ENCODE data around the gene NUP210L.

Gene NUP210L

GRCh38 chr1:154154534-154155191, at the start of gene NUP210L:
TSS of gene NUP210L (minus strand) at chr1:154155073.
- peaks cover 62% of the 10 kb centered on the region for H3K36me3 Mint-ChIP-seq (ENCODE audit: low read depth)
- no peak within 1 kb of the TSS for H3K4me3 Mint-ChIP-seq
- peak within 1 kb of the TSS; percentile 38 for H3K27ac Mint-ChIP-seq
- no peaks in the 10 kb centered on the region for H3K27me3 Mint-ChIP-seq
- peaks cover 46% of the 10 kb centered on the region for H3K4me1 Mint-ChIP-seq (ENCODE audit: low read depth)
- intact Hi-C loops (cut with micrococcal nuclease): no loop called here
- no peaks in the 10 kb centered on the region for H3K9me3 Mint-ChIP-seq

- Mint-ChIP-seq H3K4me1 (ENCODE audit: low read depth) (peaks cover 8% of the 10 kb centered on the region), H3K27me3 (no peaks in the 10 kb centered on the region), H3K4me3 (no peak overlapping the region), H3K27ac (no peak overlapping the region), H3K9me3 (no peaks in the 10 kb centered on the region), H3K36me3 (ENCODE audit: low read depth) (no peaks in the 10 kb centered on the region)
- intact Hi-C loops (cut with micrococcal nuclease): loop anchor here (5.0 kb wide), 1 partner anchor 133 kb away; no protein-coding TSS in a partner anchor
Measured at GRCh38 chr1:154199563-154199879, 44.6 kb upstream of the NUP210L start.

DNA sequence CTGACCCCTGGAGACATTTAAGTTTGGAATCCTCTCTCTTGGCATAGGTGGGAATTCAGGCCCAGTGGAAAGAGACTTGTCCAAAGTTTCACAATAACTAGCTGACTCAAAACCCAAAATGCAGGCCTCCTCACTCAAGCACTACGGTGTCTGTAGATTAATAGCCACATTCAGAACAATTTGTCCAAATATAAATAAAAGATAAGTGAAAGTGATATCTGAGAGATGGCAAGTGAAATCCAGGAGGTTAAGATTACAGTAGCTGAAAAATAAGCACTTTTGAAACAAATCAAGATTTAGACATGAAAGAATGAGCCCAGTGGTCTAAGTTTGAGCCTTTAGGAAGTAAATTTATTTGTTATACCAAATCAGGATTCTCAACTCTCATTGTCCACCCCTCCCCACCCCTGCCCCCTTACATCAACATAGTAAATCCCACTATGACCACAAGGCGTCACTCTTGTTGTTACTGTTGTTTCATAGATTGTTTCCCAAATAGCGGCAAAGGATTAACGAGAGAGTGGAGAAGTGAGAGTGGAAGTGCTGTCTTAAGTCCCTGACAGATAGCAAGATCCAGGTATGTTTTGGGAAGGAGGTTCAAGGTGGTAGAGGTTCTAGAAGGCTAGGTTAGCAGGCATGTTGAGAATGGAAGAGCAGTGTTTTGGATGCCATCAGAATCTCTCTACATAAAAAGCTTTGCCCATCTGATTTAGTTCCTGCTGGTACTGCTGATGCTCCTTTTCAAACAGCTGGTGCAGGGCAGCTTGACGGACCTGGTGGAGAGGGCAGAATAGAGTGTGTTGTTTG, 44.1 kb upstream of the NUP210L start:
- Mint-ChIP-seq H3K9me3 (no peaks in the 10 kb centered on the region), H3K27ac (no peak overlapping the region), H3K27me3 (peaks cover 3% of the 10 kb centered on the region), H3K36me3 (ENCODE audit: low read depth) (no peaks in the 10 kb centered on the region), H3K4me3 (no peak overlapping the region), H3K4me1 (ENCODE audit: low read depth) (peaks cover 14% of the 10 kb centered on the region)
- intact Hi-C loops (cut with micrococcal nuclease): loop anchor here (5.0 kb wide), 1 partner anchor 133 kb away; no protein-coding TSS in a partner anchor

DNA sequence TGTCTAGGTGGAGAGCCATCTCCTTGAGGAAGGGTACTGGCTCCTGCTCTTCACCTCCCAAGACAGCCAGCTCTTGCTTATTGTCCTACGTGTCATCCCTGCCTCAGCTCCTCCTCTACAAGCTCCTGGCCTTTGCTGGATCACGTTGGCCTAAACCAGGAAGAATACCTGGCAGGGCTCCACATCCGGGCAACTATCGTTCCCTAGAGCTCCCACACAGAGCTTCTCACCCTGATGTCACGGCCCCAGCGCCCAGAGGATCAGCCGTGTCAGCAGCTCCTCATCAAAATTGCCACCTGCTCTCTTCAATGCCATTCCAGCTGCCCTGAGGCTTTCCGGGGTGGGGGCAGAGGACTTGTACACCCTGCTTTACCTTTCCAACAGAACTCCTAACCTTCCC, 38.9 kb upstream of the NUP210L start:
- H3K4me3 Mint-ChIP-seq: no peak overlapping the region
- no peaks in the 10 kb centered on the region for H3K36me3 Mint-ChIP-seq (ENCODE audit: low read depth)
- H3K9me3 Mint-ChIP-seq: no peaks in the 10 kb centered on the region
- H3K27me3 Mint-ChIP-seq: peaks cover 9% of the 10 kb centered on the region
- intact Hi-C loops (cut with micrococcal nuclease): no loop called here
- peak overlapping the region; percentile 9 for H3K27ac Mint-ChIP-seq
- peaks cover 42% of the 10 kb centered on the region for H3K4me1 Mint-ChIP-seq (ENCODE audit: low read depth)

GRCh38 chr1:154192476-154192875, 37.6 kb upstream of the NUP210L start:
- intact Hi-C loops (cut with micrococcal nuclease): no loop called here
- peak overlapping the region; percentile 44 for H3K27ac Mint-ChIP-seq
- H3K4me3 Mint-ChIP-seq: no peak overlapping the region
- H3K36me3 Mint-ChIP-seq (ENCODE audit: low read depth): no peaks in the 10 kb centered on the region
- H3K4me1 Mint-ChIP-seq (ENCODE audit: low read depth): peaks cover 42% of the 10 kb centered on the region
- H3K9me3 Mint-ChIP-seq: no peaks in the 10 kb centered on the region
- H3K27me3 Mint-ChIP-seq: peaks cover 9% of the 10 kb centered on the region

DNA sequence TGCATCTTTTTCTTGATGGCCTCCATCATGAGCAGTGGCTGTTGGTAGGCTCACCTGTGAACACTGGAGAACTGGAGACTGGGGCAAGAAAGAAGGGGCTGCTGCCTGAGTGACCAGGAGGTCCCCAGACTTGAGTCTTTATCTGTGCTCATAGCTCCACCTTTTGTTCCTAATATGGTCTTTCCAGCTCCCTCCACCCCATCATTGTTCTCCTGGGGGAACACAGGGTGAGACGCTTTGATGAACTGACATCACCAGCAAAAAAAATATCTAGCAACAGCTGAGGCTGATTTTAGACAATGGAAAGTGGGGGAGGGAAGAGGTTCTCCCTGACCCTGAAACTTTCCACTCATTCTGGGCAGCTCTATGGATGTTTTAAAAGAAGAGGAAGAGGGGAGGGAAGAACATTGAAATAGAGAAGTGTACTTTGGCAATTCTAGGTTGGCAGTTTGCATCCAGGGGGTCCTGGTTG, 37.2 kb upstream of the NUP210L start, which contains the start of gene TPM3:
Gene TPM3, minus strand, starts transcription at position 111 of the 472 bp plus-strand sequence. Its CDS starts 82 bp downstream, at position 29.
- no peaks in the 10 kb centered on the region for H3K9me3 Mint-ChIP-seq
- peak within 1 kb of the TSS; percentile 44 for H3K27ac Mint-ChIP-seq
- intact Hi-C loops (cut with micrococcal nuclease): no loop called here
- H3K27me3 Mint-ChIP-seq: peaks cover 9% of the 10 kb centered on the region
- no peaks in the 10 kb centered on the region for H3K36me3 Mint-ChIP-seq (ENCODE audit: low read depth)
- peaks cover 42% of the 10 kb centered on the region for H3K4me1 Mint-ChIP-seq (ENCODE audit: low read depth)
- no peak within 1 kb of the TSS for H3K4me3 Mint-ChIP-seq

GRCh38 chr1:154190550-154190949, 35.7 kb upstream of the NUP210L start:
- no peak overlapping the region for H3K4me3 Mint-ChIP-seq
- intact Hi-C loops (cut with micrococcal nuclease): no loop called here
- H3K27me3 Mint-ChIP-seq: peaks cover 9% of the 10 kb centered on the region
- H3K4me1 Mint-ChIP-seq (ENCODE audit: low read depth): peaks cover 42% of the 10 kb centered on the region
- no peaks in the 10 kb centered on the region for H3K36me3 Mint-ChIP-seq (ENCODE audit: low read depth)
- no peak overlapping the region for H3K27ac Mint-ChIP-seq
- no peaks in the 10 kb centered on the region for H3K9me3 Mint-ChIP-seq

DNA sequence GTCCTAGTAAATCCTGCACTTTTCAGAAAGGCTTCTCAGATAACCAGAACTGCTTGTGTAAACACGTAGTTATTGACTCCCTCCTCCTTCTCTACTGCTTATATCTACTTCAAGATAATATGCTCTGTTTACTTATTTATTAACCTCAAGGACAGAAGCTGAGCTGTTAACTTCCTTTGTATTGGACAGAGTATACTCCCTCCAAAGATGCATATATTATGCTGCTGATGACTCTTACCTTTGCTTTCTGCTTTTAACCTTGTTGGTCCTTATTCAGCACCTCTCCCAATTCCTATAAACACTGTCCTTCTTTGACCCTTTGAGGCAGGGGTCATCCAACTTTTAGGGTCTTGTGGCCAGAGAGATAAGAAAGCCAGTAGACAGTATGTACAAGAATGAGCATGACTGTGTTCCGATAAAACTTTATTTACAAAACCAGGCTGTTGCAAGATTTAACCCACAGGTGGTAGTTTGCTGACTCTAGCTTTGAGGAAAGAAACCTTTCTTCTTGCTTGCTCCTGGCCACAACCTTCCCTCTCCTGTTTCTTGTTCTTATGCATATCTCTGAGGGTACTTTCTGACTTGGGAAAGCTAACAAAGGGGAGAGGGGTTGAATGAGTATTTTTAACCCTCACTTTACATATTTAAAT, 32.1 kb upstream of the NUP210L start:
- H3K27ac Mint-ChIP-seq: no peak overlapping the region
- no peak overlapping the region for H3K4me3 Mint-ChIP-seq
- no peaks in the 10 kb centered on the region for H3K9me3 Mint-ChIP-seq
- peaks cover 14% of the 10 kb centered on the region for H3K36me3 Mint-ChIP-seq (ENCODE audit: low read depth)
- H3K4me1 Mint-ChIP-seq (ENCODE audit: low read depth): peaks cover 22% of the 10 kb centered on the region
- intact Hi-C loops (cut with micrococcal nuclease): no loop called here
- H3K27me3 Mint-ChIP-seq: no peaks in the 10 kb centered on the region

GRCh38 chr1:154186177-154186576, 31.3 kb upstream of the NUP210L start:
- H3K9me3 Mint-ChIP-seq: no peaks in the 10 kb centered on the region
- H3K27me3 Mint-ChIP-seq: no peaks in the 10 kb centered on the region
- peaks cover 22% of the 10 kb centered on the region for H3K4me1 Mint-ChIP-seq (ENCODE audit: low read depth)
- intact Hi-C loops (cut with micrococcal nuclease): no loop called here
- H3K36me3 Mint-ChIP-seq (ENCODE audit: low read depth): peaks cover 22% of the 10 kb centered on the region
- H3K4me3 Mint-ChIP-seq: no peak overlapping the region
- H3K27ac Mint-ChIP-seq: no peak overlapping the region

GRCh38 chr1:154183046-154183915, 28.4 kb upstream of the NUP210L start:
- intact Hi-C loops (cut with micrococcal nuclease): loop anchor here (2.0 to 5.0 kb wide), 2 partner anchors 38 to 191 kb away; partner anchors contain the start of genes RPS27 and UBAP2L
- Mint-ChIP-seq H3K4me1 (ENCODE audit: low read depth) (peaks cover 45% of the 10 kb centered on the region), H3K4me3 (peak overlapping the region; percentile 99), H3K27ac (peak overlapping the region; percentile 97), H3K36me3 (ENCODE audit: low read depth) (peaks cover 48% of the 10 kb centered on the region), H3K9me3 (no peaks in the 10 kb centered on the region), H3K27me3 (no peaks in the 10 kb centered on the region)

DNA sequence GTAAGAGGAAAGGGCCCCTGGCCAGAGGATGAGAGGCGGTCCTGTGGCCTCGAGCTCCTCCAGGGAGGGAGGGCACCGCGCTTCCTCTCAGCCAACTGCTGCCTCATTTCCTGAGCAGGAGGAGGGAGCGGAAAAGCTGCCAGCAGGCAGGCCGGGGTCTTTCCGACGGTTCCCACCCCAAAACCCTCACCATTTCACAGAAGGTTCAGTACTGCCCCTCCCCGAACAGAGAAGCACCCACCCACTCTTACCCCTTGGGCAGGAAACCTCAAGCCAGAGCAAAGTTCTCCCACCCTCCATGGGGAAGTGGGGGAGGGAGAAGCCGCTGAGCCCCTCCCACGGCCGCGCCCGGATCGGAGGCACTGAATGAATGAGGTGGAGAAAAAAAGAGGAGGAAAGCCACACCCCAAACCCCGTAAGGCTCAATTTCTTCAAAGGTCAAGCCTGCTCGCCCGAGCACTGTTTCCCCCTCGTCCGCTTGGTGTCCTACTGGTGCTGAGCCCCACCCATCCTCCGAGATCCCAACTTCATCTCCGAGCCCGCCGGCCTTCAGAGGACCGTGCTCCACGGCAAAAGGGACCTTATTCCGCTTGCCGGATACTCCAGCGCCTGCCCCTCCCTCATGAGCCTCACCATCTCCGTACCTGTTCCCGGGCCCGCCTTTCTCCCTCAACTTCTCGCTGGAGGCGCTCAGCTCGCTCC, 27.6 kb upstream of the NUP210L start:
- peaks cover 53% of the 10 kb centered on the region for H3K4me1 Mint-ChIP-seq (ENCODE audit: low read depth)

GRCh38 chr1:154181944-154182343, 27.1 kb upstream of the NUP210L start:
- Mint-ChIP-seq H3K27me3 (no peaks in the 10 kb centered on the region), H3K4me1 (ENCODE audit: low read depth) (peaks cover 59% of the 10 kb centered on the region), H3K4me3 (peak overlapping the region; percentile 99), H3K9me3 (no peaks in the 10 kb centered on the region), H3K36me3 (ENCODE audit: low read depth) (peaks cover 54% of the 10 kb centered on the region), H3K27ac (peak overlapping the region; percentile 97)
- intact Hi-C loops (cut with micrococcal nuclease): loop anchor here (1.0 to 5.0 kb wide), 3 partner anchors 39 to 190 kb away; partner anchors contain the start of genes HAX1, RPS27 and UBAP2L

More for the DNA sequence above, 27.6 kb upstream of the NUP210L start:
- Mint-ChIP-seq H3K27me3 (no peaks in the 10 kb centered on the region), H3K36me3 (ENCODE audit: low read depth) (peaks cover 49% of the 10 kb centered on the region), H3K4me3 (peak overlapping the region; percentile 99), H3K27ac (peak overlapping the region; percentile 97), H3K9me3 (no peaks in the 10 kb centered on the region)
- intact Hi-C loops (cut with micrococcal nuclease): loop anchor here (1.0 to 5.0 kb wide), 3 partner anchors 38 to 190 kb away; partner anchors contain the start of genes HAX1, RPS27 and UBAP2L
